Anterior cingulate cortex (tissue), 58 donors: Measurements from ENCODE around the gene HLA-DRA.

Experiments used
- DNase-seq, 58 donors: peaks; one replicate each; lab custom pipeline; 2025; lab: John Stamatoyannopoulos, UW

Gene HLA-DRA

GRCh38 chr6:32472781-32473375 lies 33.2 kb downstream of the HLA-DRA start:
- DNase-seq = no peak

GRCh38 chr6:32473376-32474348 lies 34.0 kb downstream of the HLA-DRA start:
- DNase-seq = peak in 3 of 58 donors; percentile 1 to 8 (median 5)

GRCh38 chr6:32475392-32476206 lies 35.9 kb downstream of the HLA-DRA start:
- DNase-seq = no peak

- no peak for DNase-seq
Measured at GRCh38 chr6:32483968-32484613, 44.4 kb downstream of the HLA-DRA start.

- no peak for DNase-seq
Measured at GRCh38 chr6:32484614-32484998, 44.9 kb downstream of the HLA-DRA start.

- DNase-seq = no peak
Measured at GRCh38 chr6:32488083-32488482, 48.4 kb downstream of the HLA-DRA start.

- no peak for DNase-seq
Measured at GRCh38 chr6:32491700-32492099, 52.0 kb downstream of the HLA-DRA start.

- DNase-seq = no peak
Measured at GRCh38 chr6:32492351-32492750, 52.7 kb downstream of the HLA-DRA start.
